NCI-H146 treated with DMSO at 0.1 percent for 48 hours (cell line): ENCODE results near the gene HSD17B4.
"Not testable (repeated sequence)": the region's sequence is repeated elsewhere in the genome, so short reads cannot be mapped to it uniquely, and the experiment has no call there.

Experiments
- DNase-seq: peaks from one replicate; lab custom pipeline; 2025; ENCODE audit not compliant: unreplicated experiment; lab: John Stamatoyannopoulos, UW

The HSD17B4 gene

GRCh38 chr5:119478781-119479180, 26.5 kb downstream of the HSD17B4 start:
- DNase-seq = no peak

GRCh38 chr5:119480629-119481028, 28.3 kb downstream of the HSD17B4 start:
- DNase-seq = peak; percentile 42

- DNase-seq = no peak
These were observed 30.9 kb downstream of the HSD17B4 start for GRCh38 chr5:119483155-119483554.

GRCh38 chr5:119484884-119485283, 32.6 kb downstream of the HSD17B4 start:
- no peak for DNase-seq

- no peak for DNase-seq
These were observed 49.4 kb downstream of the HSD17B4 start for GRCh38 chr5:119501671-119502179.

- not testable (repeated sequence) for DNase-seq
These were observed 51.6 kb downstream of the HSD17B4 start for GRCh38 chr5:119503939-119504338.

GRCh38 chr5:119512277-119512676, 60.0 kb downstream of the HSD17B4 start:
- no peak for DNase-seq

- no peak for DNase-seq
These were observed 62.9 kb downstream of the HSD17B4 start for GRCh38 chr5:119515192-119515591.

- DNase-seq = not testable (repeated sequence)
These were observed 64.8 kb downstream of the HSD17B4 start for GRCh38 chr5:119517115-119517514.

GRCh38 chr5:119521232-119521631, 68.9 kb downstream of the HSD17B4 start:
- no peak for DNase-seq

GRCh38 chr5:119522841-119523240, 70.5 kb downstream of the HSD17B4 start:
- no peak for DNase-seq

- DNase-seq = no peak
These were observed 72.2 kb downstream of the HSD17B4 start for GRCh38 chr5:119524485-119524884.

- DNase-seq = no peak
These were observed 75.1 kb downstream of the HSD17B4 start for GRCh38 chr5:119527351-119527750.

GRCh38 chr5:119529811-119530210, 77.5 kb downstream of the HSD17B4 start:
- DNase-seq = no peak

- DNase-seq = no peak
These were observed 80.3 kb downstream of the HSD17B4 start for GRCh38 chr5:119532637-119533036.

- no peak for DNase-seq
These were observed 85.4 kb downstream of the HSD17B4 start for GRCh38 chr5:119537704-119538103.

GRCh38 chr5:119541716-119542115, 89.4 kb downstream of the HSD17B4 start:
- DNase-seq = no peak

- DNase-seq = no peak
These were observed 99.5 kb downstream of the HSD17B4 start for GRCh38 chr5:119551819-119552218.

GRCh38 chr5:119554597-119554996, 102.3 kb downstream of the HSD17B4 start:
- DNase-seq = no peak

- DNase-seq = no peak
These were observed 118.6 kb downstream of the HSD17B4 start for GRCh38 chr5:119570910-119571309.

- DNase-seq = no peak
These were observed 126.6 kb downstream of the HSD17B4 start for GRCh38 chr5:119578937-119579336.

- peak; percentile 4 for DNase-seq
These were observed 130.7 kb downstream of the HSD17B4 start for GRCh38 chr5:119582987-119583386.

GRCh38 chr5:119583684-119584083, 131.4 kb downstream of the HSD17B4 start:
- no peak for DNase-seq
